Gastrocnemius medialis (tissue), 4 donors: ENCODE data around the gene PDE7B. TPM values are rescaled to one million over a fixed set of nuclear protein-coding genes. Genes with fewer than 3 reads are reported as not detected.

Experiments used
- ATAC-seq, 2 donors: fragments of 150-250 bp; one replicate each; pipeline ENCODE4 v1.9.1; 2016
- DNase-seq, 2 donors: peaks; one replicate each; pipeline ENCODE4 v3.0.0-alpha.2; 2019
- H3K27ac ChIP-seq, 4 donors: fragments of 200-600 bp; sonication (generic); 1 replicate in 1 of 4; 2 replicates in 3 of 4; pipeline ENCODE4 v1.5.1; 2016 to 2018; ENCODE audit warnings: mild to moderate bottlenecking in 2 of 4, moderate library complexity in 1 of 4
- H3K27me3 ChIP-seq, 3 donors: fragments of 200-600 bp; sonication (generic) in 2 of 3; 1 replicate in 1 of 3; 2 replicates in 2 of 3; pipeline versions ENCODE4 v1.5.1 to v1.6.0; 2016 to 2019; ENCODE audit warnings: mild to moderate bottlenecking in 1 of 3, moderate library complexity in 1 of 3
- H3K36me3 ChIP-seq, 2 donors: fragments of 200-600 bp; sonication (generic) in 1 of 2; one replicate each; pipeline ENCODE4 v1.5.1; 2017 to 2018
- H3K4me1 ChIP-seq, 2 donors: fragments of 200-600 bp; sonication (generic) in 1 of 2; one replicate each; pipeline ENCODE4 v1.5.1; 2016 to 2017; ENCODE audit warnings: mild to moderate bottlenecking in 2 of 2
- H3K4me3 ChIP-seq, 4 donors: fragments of 200-600 bp; sonication (generic) in 3 of 4; 1 replicate in 1 of 4; 2 replicates in 3 of 4; pipeline ENCODE4 v1.5.1; 2016 to 2019; ENCODE audit warnings: mild to moderate bottlenecking in 2 of 4
- H3K9me3 ChIP-seq, 3 donors: fragments of 200-600 bp; sonication (generic) in 2 of 3; 1 replicate in 1 of 3; 2 replicates in 2 of 3; pipeline ENCODE4 v1.5.1; 2016 to 2019
- CTCF ChIP-seq, 5 experiments: fragments of 450-650 bp in 3 of 5; fragments of 200-600 bp in 2 of 5; sonication (generic) in 2 of 5; IDR thresholded peaks in 4 of 5; conservative IDR thresholded peaks in 1 of 5; 1 replicate in 4 of 5; 2 replicates in 1 of 5; pipeline ENCODE4 v1.5.1; 2016 to 2019; ENCODE audit warnings: antibody characterized with exemption in 5 of 5, mild to moderate bottlenecking in 3 of 5, moderate library complexity in 3 of 5
- POLR2A ChIP-seq, 2 donors: fragments of 450-650 bp; IDR thresholded peaks; one replicate each; pipeline ENCODE4 v1.6.1; 2017; ENCODE audit warnings: antibody characterized with exemption in 2 of 2, mild to moderate bottlenecking in 2 of 2, moderate library complexity in 2 of 2
- in situ Hi-C, 4 donors: fragments of 200-750 bp; cut with MboI; loops; one replicate each; pipeline versions ENCODE4 v1.15.0 to v1.8.0; 2017; ENCODE audit warnings: low sequenced_read_pairs in 4 of 4
- intact Hi-C: fragments of 100-400 bp; cut with DNase I; formaldehyde crosslinking; loops from one replicate; pipeline ENCODE4 v1.15.1; 2023; ENCODE audit warnings: low total_unique reads
- total RNA-seq, 4 donors: library from RNA; depleted of rRNA; stranded (reverse); fragments of >200 nt; gene quantifications; one replicate each; pipeline versions ENCODE4 v1.1.0 to v1.2.3, GENCODE V29; 2016

Gene PDE7B
- total RNA-seq, 4 donors from 2014 or later: 2.2 to 3.6 (median 2.7) TPM

DNA sequence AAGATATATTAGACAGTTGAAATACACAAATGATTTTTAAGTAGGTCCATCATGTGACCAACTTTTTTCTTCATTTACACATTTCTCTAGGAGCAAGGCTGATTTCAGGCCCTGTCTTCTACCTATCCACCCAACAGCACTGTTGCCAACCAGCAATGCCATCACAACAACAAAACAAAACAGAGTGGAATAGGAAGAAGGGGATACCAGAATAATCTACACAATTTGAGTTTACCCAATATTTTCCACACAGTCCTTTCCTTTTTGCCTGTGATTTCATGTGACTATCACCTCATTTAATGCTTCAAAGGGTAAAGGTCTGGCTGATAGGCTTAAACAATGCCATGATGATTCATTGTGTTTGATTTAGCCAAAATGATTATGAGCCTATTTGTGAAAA lies 303.7 kb downstream of the PDE7B start:
- no peak overlapping the region for H3K4me3 ChIP-seq
- no peak for DNase-seq
- no peak for ATAC-seq
- H3K36me3 ChIP-seq: peaks cover 0 to 10% of the 10 kb centered on the region in 2 donors
- in situ Hi-C loops (no loop called here), intact Hi-C loops (no loop called here)
- H3K27ac ChIP-seq: no peak overlapping the region
- peaks cover 9 to 18% of the 10 kb centered on the region in 2 donors for H3K4me1 ChIP-seq
- H3K9me3 ChIP-seq: no peaks in the 10 kb centered on the region
- no peaks in the 10 kb centered on the region for H3K27me3 ChIP-seq
- TF ChIP-seq POLR2A (IDR thresholded peaks at IDR 0.05) (no peak), CTCF (IDR thresholded peaks at IDR 0.05 in 4 of 5, conservative IDR thresholded peaks at IDR 0.05 in 1 of 5) (no peak)

- Histone ChIP-seq H3K4me3 (no peak overlapping the region), H3K27ac (no peak overlapping the region), H3K9me3 (no peaks in the 10 kb centered on the region), H3K36me3 (peaks cover 0 to 6% of the 10 kb centered on the region in 2 donors), H3K27me3 (no peaks in the 10 kb centered on the region), H3K4me1 (peaks cover 9 to 19% of the 10 kb centered on the region in 2 donors)
- intact Hi-C loops: no loop called here
- ATAC-seq: no peak
- no peak for DNase-seq
- in situ Hi-C loops: no loop called here
- no peak for TF ChIP-seq POLR2A (IDR thresholded peaks at IDR 0.05)
- TF ChIP-seq CTCF (IDR thresholded peaks at IDR 0.05 in 4 of 5, conservative IDR thresholded peaks at IDR 0.05 in 1 of 5): no peak
Measured at GRCh38 chr6:136157743-136158142, 306.2 kb downstream of the PDE7B start.

- H3K4me3 ChIP-seq: no peak overlapping the region
- TF ChIP-seq CTCF (IDR thresholded peaks at IDR 0.05 in 4 of 5, conservative IDR thresholded peaks at IDR 0.05 in 1 of 5) (peak in 1 of 5 experiments; percentile 7), POLR2A (IDR thresholded peaks at IDR 0.05) (no peak)
- DNase-seq (peak; percentile 4 to 21), ATAC-seq (peak; percentile 30 to 68)
- H3K36me3 ChIP-seq: peaks cover 0 to 6% of the 10 kb centered on the region in 2 donors
- no peaks in the 10 kb centered on the region for H3K9me3 ChIP-seq
- H3K27me3 ChIP-seq: no peaks in the 10 kb centered on the region
- intact Hi-C loops (no loop called here), in situ Hi-C loops (no loop called here)
- peaks cover 5 to 18% of the 10 kb centered on the region in 2 donors for H3K4me1 ChIP-seq
- no peak overlapping the region for H3K27ac ChIP-seq
Measured at GRCh38 chr6:136158387-136158821, 306.9 kb downstream of the PDE7B start.

GRCh38 chr6:136158971-136159370 lies 307.5 kb downstream of the PDE7B start:
- in situ Hi-C loops (no loop called here), intact Hi-C loops (no loop called here)
- no peaks in the 10 kb centered on the region for H3K9me3 ChIP-seq
- peaks cover 0 to 6% of the 10 kb centered on the region in 2 donors for H3K36me3 ChIP-seq
- no peak overlapping the region for H3K4me3 ChIP-seq
- no peak overlapping the region for H3K27ac ChIP-seq
- H3K27me3 ChIP-seq: no peaks in the 10 kb centered on the region
- TF ChIP-seq CTCF (IDR thresholded peaks at IDR 0.05 in 4 of 5, conservative IDR thresholded peaks at IDR 0.05 in 1 of 5) (no peak), POLR2A (IDR thresholded peaks at IDR 0.05) (no peak)
- DNase-seq (no peak), ATAC-seq (no peak)
- H3K4me1 ChIP-seq: peaks cover 0 to 12% of the 10 kb centered on the region in 2 donors

DNA sequence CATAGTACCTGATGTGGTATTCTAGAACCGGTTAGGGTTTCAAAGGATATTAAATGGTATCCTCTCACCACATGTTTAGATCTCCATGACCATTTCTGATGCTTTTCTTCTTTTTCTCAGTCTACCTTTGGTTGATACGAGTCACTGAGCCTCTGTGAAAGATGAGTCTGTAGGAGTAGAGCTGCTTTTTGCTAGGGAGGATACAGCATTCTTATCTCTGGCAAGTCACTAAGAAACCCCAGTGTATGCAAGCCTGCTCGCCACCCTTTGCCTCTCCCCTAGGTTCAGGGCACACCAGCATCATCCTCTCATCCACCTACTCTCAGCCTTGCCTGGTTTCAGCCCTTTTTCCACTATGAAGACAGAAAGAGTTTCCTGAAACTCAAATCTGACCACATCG lies 308.7 kb downstream of the PDE7B start:
- no peak for ATAC-seq
- intact Hi-C loops (no loop called here), in situ Hi-C loops (no loop called here)
- no peak overlapping the region for H3K4me3 ChIP-seq
- TF ChIP-seq POLR2A (IDR thresholded peaks at IDR 0.05): no peak
- TF ChIP-seq CTCF (IDR thresholded peaks at IDR 0.05 in 4 of 5, conservative IDR thresholded peaks at IDR 0.05 in 1 of 5): no peak
- no peak for DNase-seq
- H3K27me3 ChIP-seq: no peaks in the 10 kb centered on the region
- peaks cover 0 to 5% of the 10 kb centered on the region in 2 donors for H3K36me3 ChIP-seq
- no peak overlapping the region for H3K27ac ChIP-seq
- no peaks in the 10 kb centered on the region for H3K9me3 ChIP-seq
- H3K4me1 ChIP-seq: peaks cover 0 to 12% of the 10 kb centered on the region in 2 donors
